HEK293 (cell line): ENCODE results near the gene DRC1.

Source experiments
- KLF9 ChIP-seq: fragments of 450-650 bp; formaldehyde crosslinking; IDR thresholded peaks from 2 replicates; pipeline ENCODE4 v1.5.1; 2016; ENCODE audit warnings: missing biosample characterization, missing genetic modification characterization, low read depth
- ZNF10 ChIP-seq: fragments of 450-650 bp; formaldehyde crosslinking; IDR thresholded peaks from 2 replicates; pipeline ENCODE4 v1.5.1; 2017; ENCODE audit warnings: missing biosample characterization, missing genetic modification characterization
- ZNF510 ChIP-seq: fragments of 450-650 bp; formaldehyde crosslinking; IDR thresholded peaks from 2 replicates; pipeline ENCODE4 v1.5.1; 2018; ENCODE audit warnings: mild to moderate bottlenecking, missing genetic modification characterization, missing biosample characterization; ENCODE audit not compliant: insufficient replicate concordance

GRCh38 chr2:26352892-26353291, 48.8 kb upstream of the DRC1 start:
- TF ChIP-seq ZNF10 (tag by site-specific recombination) (no peak), ZNF510 (tag by site-specific recombination) (no peak), KLF9 (tag by site-specific recombination) (no peak)
